Measurements from ENCODE around the gene CFP.

GRCh38 chrX:47661539-47661938, 31.8 kb upstream of the CFP start:
- TF ChIP-seq, protein P1, sequence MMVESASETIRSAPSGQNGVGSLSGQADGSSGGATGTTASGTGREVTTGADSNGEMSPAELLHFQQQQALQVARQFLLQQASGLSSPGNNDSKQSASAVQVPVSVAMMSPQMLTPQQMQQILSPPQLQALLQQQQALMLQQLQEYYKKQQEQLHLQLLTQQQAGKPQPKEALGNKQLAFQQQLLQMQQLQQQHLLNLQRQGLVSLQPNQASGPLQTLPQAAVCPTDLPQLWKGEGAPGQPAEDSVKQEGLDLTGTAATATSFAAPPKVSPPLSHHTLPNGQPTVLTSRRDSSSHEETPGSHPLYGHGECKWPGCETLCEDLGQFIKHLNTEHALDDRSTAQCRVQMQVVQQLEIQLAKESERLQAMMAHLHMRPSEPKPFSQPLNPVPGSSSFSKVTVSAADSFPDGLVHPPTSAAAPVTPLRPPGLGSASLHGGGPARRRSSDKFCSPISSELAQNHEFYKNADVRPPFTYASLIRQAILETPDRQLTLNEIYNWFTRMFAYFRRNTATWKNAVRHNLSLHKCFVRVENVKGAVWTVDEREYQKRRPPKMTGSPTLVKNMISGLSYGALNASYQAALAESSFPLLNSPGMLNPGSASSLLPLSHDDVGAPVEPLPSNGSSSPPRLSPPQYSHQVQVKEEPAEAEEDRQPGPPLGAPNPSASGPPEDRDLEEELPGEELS (CRISPR knock-in tag; IDR thresholded peaks at IDR 0.05) = no peak
- TF ChIP-seq, protein P2, sequence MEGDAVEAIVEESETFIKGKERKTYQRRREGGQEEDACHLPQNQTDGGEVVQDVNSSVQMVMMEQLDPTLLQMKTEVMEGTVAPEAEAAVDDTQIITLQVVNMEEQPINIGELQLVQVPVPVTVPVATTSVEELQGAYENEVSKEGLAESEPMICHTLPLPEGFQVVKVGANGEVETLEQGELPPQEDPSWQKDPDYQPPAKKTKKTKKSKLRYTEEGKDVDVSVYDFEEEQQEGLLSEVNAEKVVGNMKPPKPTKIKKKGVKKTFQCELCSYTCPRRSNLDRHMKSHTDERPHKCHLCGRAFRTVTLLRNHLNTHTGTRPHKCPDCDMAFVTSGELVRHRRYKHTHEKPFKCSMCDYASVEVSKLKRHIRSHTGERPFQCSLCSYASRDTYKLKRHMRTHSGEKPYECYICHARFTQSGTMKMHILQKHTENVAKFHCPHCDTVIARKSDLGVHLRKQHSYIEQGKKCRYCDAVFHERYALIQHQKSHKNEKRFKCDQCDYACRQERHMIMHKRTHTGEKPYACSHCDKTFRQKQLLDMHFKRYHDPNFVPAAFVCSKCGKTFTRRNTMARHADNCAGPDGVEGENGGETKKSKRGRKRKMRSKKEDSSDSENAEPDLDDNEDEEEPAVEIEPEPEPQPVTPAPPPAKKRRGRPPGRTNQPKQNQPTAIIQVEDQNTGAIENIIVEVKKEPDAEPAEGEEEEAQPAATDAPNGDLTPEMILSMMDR (IDR thresholded peaks at IDR 0.05) = no peak
- TF ChIP-seq, protein P3, sequence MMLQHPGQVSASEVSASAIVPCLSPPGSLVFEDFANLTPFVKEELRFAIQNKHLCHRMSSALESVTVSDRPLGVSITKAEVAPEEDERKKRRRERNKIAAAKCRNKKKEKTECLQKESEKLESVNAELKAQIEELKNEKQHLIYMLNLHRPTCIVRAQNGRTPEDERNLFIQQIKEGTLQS (CRISPR knock-in tag; conservative IDR thresholded peaks at IDR 0.05) = no peak
- no peak for TF ChIP-seq MAX (CRISPR knock-in tag; IDR thresholded peaks at IDR 0.05)
- TF ChIP-seq USF2 (CRISPR knock-in tag; IDR thresholded peaks at IDR 0.05) = no peak
- TF ChIP-seq ATF2 (CRISPR knock-in tag; IDR thresholded peaks at IDR 0.05; ENCODE audit: borderline replicate concordance, low read depth) = no peak

All from WTC11 (cell line).